Cardiac muscle cell (in vitro differentiated cells and primary cell): Measurements from ENCODE around the gene FTO. TPM values are rescaled to one million over a fixed set of nuclear protein-coding genes. Genes with fewer than 3 reads are reported as not detected.
A peak's percentile ranks its signal among the peaks of the same experiment; 100 is the strongest.

Experiments
- DNase-seq, 2 donors: peaks; one replicate each; pipeline versions ENCODE4 v3.0.0 to v3.0.0-alpha.2; 2010 to 2017; ENCODE audit warnings: low read depth in 1 of 2, low spot score in 1 of 2
- H3K27ac ChIP-seq: fragments of 200-600 bp; sonication (generic); 2 replicates; pipeline ENCODE4 v1.5.1; 2016
- H3K27me3 ChIP-seq: fragments of 200-600 bp; sonication (generic); 2 replicates; pipeline ENCODE4 v1.6.0; 2016; ENCODE audit warnings: control low read depth
- H3K36me3 ChIP-seq: fragments of 200-600 bp; sonication (generic); 2 replicates; pipeline ENCODE4 v1.5.1; 2016; ENCODE audit warnings: control low read depth
- H3K4me1 ChIP-seq: fragments of 200-600 bp; sonication (generic); 2 replicates; pipeline ENCODE4 v1.8.1; 2017; ENCODE audit warnings: low read depth, mild to moderate bottlenecking, mixed run types
- H3K4me3 ChIP-seq: fragments of 200-600 bp; sonication (generic); 2 replicates; pipeline ENCODE4 v1.5.1; 2016; ENCODE audit warnings: mild to moderate bottlenecking
- H3K9me3 ChIP-seq: fragments of 200-600 bp; sonication (generic); 2 replicates; pipeline ENCODE4 v1.5.1; 2017; ENCODE audit warnings: low read depth, mild to moderate bottlenecking, control low read depth
- CTCF ChIP-seq: IDR thresholded peaks from 2 replicates; pipeline ENCODE4 v1.5.1; 2012; ENCODE audit warnings: low read depth, mild to moderate bottlenecking, low read length
- polyA plus RNA-seq: library from polyadenylated mRNA; unstranded; fragments of >200 nt; fragmentation: Nextera tagmentation; extraction: Ambion mirVana; gene quantifications from 2 replicates; pipeline ENCODE4 v1.2.1, GENCODE V29; 2016
- total RNA-seq: library from RNA; depleted of rRNA; stranded (reverse); fragments of >200 nt; gene quantifications from 2 replicates; pipeline ENCODE4 v1.2.3, GENCODE V29; 2016

Gene FTO
- total and polyA plus RNA-seq, 2 experiments from 2014 or later: 77.7 to 93.8 TPM

GRCh38 chr16:53745753-53746266, 41.9 kb downstream of the FTO start:
- peak; percentile 10 for TF ChIP-seq CTCF
- H3K27me3 ChIP-seq: no peaks in the 10 kb centered on the region
- peaks cover 6% of the 10 kb centered on the region for H3K4me1 ChIP-seq
- no peaks in the 10 kb centered on the region for H3K36me3 ChIP-seq
- H3K27ac ChIP-seq: no peak overlapping the region
- H3K4me3 ChIP-seq: no peak overlapping the region
- peak in 1 of 2 donors; percentile 10 for DNase-seq
- no peaks in the 10 kb centered on the region for H3K9me3 ChIP-seq

- Histone ChIP-seq H3K27me3 (no peaks in the 10 kb centered on the region), H3K4me1 (peaks cover 30% of the 10 kb centered on the region), H3K4me3 (no peak overlapping the region), H3K36me3 (no peaks in the 10 kb centered on the region), H3K9me3 (no peaks in the 10 kb centered on the region), H3K27ac (no peak overlapping the region)
- DNase-seq: no peak
- no peak for TF ChIP-seq CTCF
These were observed 48.6 kb downstream of the FTO start for GRCh38 chr16:53752560-53752959.

GRCh38 chr16:53753431-53753830, 49.5 kb downstream of the FTO start:
- H3K9me3 ChIP-seq: no peaks in the 10 kb centered on the region
- no peaks in the 10 kb centered on the region for H3K36me3 ChIP-seq
- no peak for DNase-seq
- no peaks in the 10 kb centered on the region for H3K27me3 ChIP-seq
- H3K4me3 ChIP-seq: no peak overlapping the region
- peaks cover 39% of the 10 kb centered on the region for H3K4me1 ChIP-seq
- no peak overlapping the region for H3K27ac ChIP-seq
- no peak for TF ChIP-seq CTCF

- Histone ChIP-seq H3K27me3 (no peaks in the 10 kb centered on the region), H3K4me3 (no peak overlapping the region), H3K36me3 (no peaks in the 10 kb centered on the region), H3K27ac (peak overlapping the region; percentile 60), H3K4me1 (peaks cover 40% of the 10 kb centered on the region), H3K9me3 (no peaks in the 10 kb centered on the region)
- peak in 1 of 2 donors; percentile 75 for DNase-seq
- peak; percentile 7 for TF ChIP-seq CTCF
These were observed 51.3 kb downstream of the FTO start for GRCh38 chr16:53755026-53755910.

- no peak for TF ChIP-seq CTCF
- peak overlapping the region; percentile 60 for H3K27ac ChIP-seq
- no peak overlapping the region for H3K4me3 ChIP-seq
- no peaks in the 10 kb centered on the region for H3K9me3 ChIP-seq
- peak in 1 of 2 donors; percentile 37 for DNase-seq
- peaks cover 41% of the 10 kb centered on the region for H3K4me1 ChIP-seq
- no peaks in the 10 kb centered on the region for H3K36me3 ChIP-seq
- no peaks in the 10 kb centered on the region for H3K27me3 ChIP-seq
These were observed 52.5 kb downstream of the FTO start for GRCh38 chr16:53756275-53756996.
